HepG2 (cell line): ENCODE measurements around the gene BLOC1S1. TPM values are rescaled to one million over a fixed set of nuclear protein-coding genes. Genes with fewer than 3 reads are reported as not detected.
A peak's percentile ranks its signal among the peaks of the same experiment; 100 is the strongest.

ENCODE experiments used
- BCLAF1 ChIP-seq: fragments of 450-650 bp; IDR thresholded peaks from 2 replicates; pipeline ENCODE4 v1.6.1; 2017; ENCODE audit warnings: mild to moderate bottlenecking
- CREM ChIP-seq, 2 experiments: sonication (generic) in 1 of 2; formaldehyde crosslinking in 1 of 2; IDR thresholded peaks; 2 replicates each; pipeline versions ENCODE4 v1.4.0 to v1.6.1; 2016 to 2020; ENCODE audit warnings: antibody characterized with exemption in 1 of 2, mild to moderate bottlenecking in 1 of 2, missing genetic modification reagents in 1 of 2
- E2F1 ChIP-seq: sonication (generic); formaldehyde crosslinking; IDR thresholded peaks from 2 replicates; pipeline ENCODE4 v1.5.0; 2020; ENCODE audit warnings: missing genetic modification reagents
- ERF ChIP-seq: IDR thresholded peaks from 2 replicates; pipeline ENCODE4 v1.6.1; 2018; ENCODE audit warnings: missing biosample characterization, missing genetic modification reagents
- FOSL2 ChIP-seq: sonication (generic); formaldehyde crosslinking; IDR thresholded peaks from 2 replicates; pipeline ENCODE4 v1.4.0; 2020; ENCODE audit warnings: missing genetic modification reagents
- HOXA7 ChIP-seq: sonication (generic); formaldehyde crosslinking; IDR thresholded peaks from 2 replicates; pipeline ENCODE4 v1.8.1; 2022; ENCODE audit warnings: mild to moderate bottlenecking, missing genetic modification reagents, moderate library complexity
- JUND ChIP-seq: sonication (generic); formaldehyde crosslinking; IDR thresholded peaks from 2 replicates; pipeline ENCODE4 v1.8.0; 2022; ENCODE audit warnings: mild to moderate bottlenecking, missing genetic modification reagents
- KMT2B ChIP-seq: IDR thresholded peaks from 2 replicates; pipeline ENCODE4 v1.6.1; 2016; ENCODE audit warnings: missing genetic modification reagents, missing compliant biosample characterization
- LRRFIP1 ChIP-seq: sonication (generic); formaldehyde crosslinking; conservative IDR thresholded peaks from 2 replicates; pipeline ENCODE4 v1.4.0; 2020; ENCODE audit warnings: missing genetic modification reagents
- RARG ChIP-seq: sonication (generic); formaldehyde crosslinking; IDR thresholded peaks from 2 replicates; pipeline ENCODE4 v1.4.0; 2020; ENCODE audit warnings: low read depth, mild to moderate bottlenecking, missing genetic modification reagents
- RXRA ChIP-seq: sonication (generic); formaldehyde crosslinking; IDR thresholded peaks from 2 replicates; pipeline ENCODE4 v1.5.1; 2020; ENCODE audit warnings: missing genetic modification reagents
- SMARCC2 ChIP-seq: fragments of 450-650 bp; IDR thresholded peaks from 2 replicates; pipeline ENCODE4 v1.6.1; 2017; ENCODE audit warnings: antibody characterized with exemption, mild to moderate bottlenecking
- SUZ12 ChIP-seq: fragments of 150-350 bp; IDR thresholded peaks from 2 replicates; pipeline ENCODE4 v1.6.1; 2014; ENCODE audit warnings: low read depth, low read length
- THAP8 ChIP-seq: sonication (generic); formaldehyde crosslinking; IDR thresholded peaks from 2 replicates; pipeline ENCODE4 v1.5.1; 2020; ENCODE audit warnings: missing genetic modification reagents, mild to moderate bottlenecking, borderline replicate concordance
- WIZ ChIP-seq: sonication (generic); formaldehyde crosslinking; IDR thresholded peaks from 2 replicates; pipeline ENCODE4 v1.5.1; 2020; ENCODE audit warnings: mild to moderate bottlenecking, missing genetic modification reagents
- ZC3H13 ChIP-seq: sonication (generic); formaldehyde crosslinking; IDR thresholded peaks from 2 replicates; pipeline ENCODE4 v1.8.1; 2023; ENCODE audit warnings: mild to moderate bottlenecking, missing genetic modification reagents, moderate library complexity
- ZNF101 ChIP-seq: sonication (generic); formaldehyde crosslinking; IDR thresholded peaks from 2 replicates; pipeline ENCODE4 v1.4.0; 2020; ENCODE audit warnings: mild to moderate bottlenecking, low read depth, missing genetic modification reagents, borderline replicate concordance
- ZNF143 ChIP-seq: sonication (generic); formaldehyde crosslinking; IDR thresholded peaks from 2 replicates; pipeline ENCODE4 v1.4.0; 2020; ENCODE audit warnings: missing genetic modification reagents
- ZNF513 ChIP-seq: sonication (generic); formaldehyde crosslinking; conservative IDR thresholded peaks from 2 replicates; pipeline ENCODE4 v1.5.0; 2020; ENCODE audit warnings: missing genetic modification reagents
- ZNF777 ChIP-seq: sonication (generic); formaldehyde crosslinking; IDR thresholded peaks from 2 replicates; pipeline ENCODE4 v1.4.0; 2020; ENCODE audit warnings: missing genetic modification reagents
- polyA plus RNA-seq, 8 experiments: library from polyadenylated mRNA; depleted of rRNA in 3 of 8; stranded (reverse) in 7 of 8; unstranded in 1 of 8; fragments of >200 nt; fragmentation: Illumina TruSeq in 4 of 8; extraction: Trizol in 4 of 8; gene quantifications; 2 replicates each; pipeline versions ENCODE4 v1.2.1 to v1.2.3, GENCODE V29; 2011 to 2016; ENCODE audit warnings: low read depth in 4 of 8, missing spikeins in 1 of 8, mixed read lengths in 1 of 8; ENCODE audit not compliant: insufficient read depth in 1 of 8
- total RNA-seq, 5 experiments: library from RNA; depleted of rRNA; stranded (reverse); fragments of >200 nt; fragmentation: Illumina TruSeq; extraction: Trizol; gene quantifications; 2 replicates each; pipeline ENCODE4 v1.2.3, GENCODE V29; 2016; ENCODE audit warnings: low read depth in 1 of 5

The BLOC1S1 gene
- total and polyA plus RNA-seq, 2 of the 13 experiments (the other 11 are each of a cell fraction or from before 2014, with no cell fraction given): 55.1 to 95.3 TPM

- TF ChIP-seq ZNF513 (CRISPR knock-in tag): no peak
- no peak for TF ChIP-seq ZNF777 (CRISPR knock-in tag)
- TF ChIP-seq THAP8 (CRISPR knock-in tag): no peak
- TF ChIP-seq RARG: no peak
- no peak for TF ChIP-seq BCLAF1
- peak; percentile 52 for TF ChIP-seq FOSL2
- TF ChIP-seq SUZ12: no peak
- no peak for TF ChIP-seq E2F1
- TF ChIP-seq JUND (CRISPR knock-in tag): no peak
- TF ChIP-seq RXRA (CRISPR knock-in tag): 0 out of 2 replicates have a peak, but pooled peaks have one; percentile 46
- peak; percentile 81; the same call in 1 of the 2 replicates for TF ChIP-seq WIZ (CRISPR knock-in tag)
- TF ChIP-seq ZC3H13 (CRISPR knock-in tag): no peak
- TF ChIP-seq ERF: peak; percentile 66; the same call in 1 of the 2 replicates
- TF ChIP-seq SMARCC2: no peak
- TF ChIP-seq KMT2B (CRISPR knock-in tag): peak; percentile 37; the same call in 1 of the 2 replicates
- TF ChIP-seq ZNF143 (CRISPR knock-in tag): peak; percentile 58; the same call in 1 of the 2 replicates
- TF ChIP-seq HOXA7 (CRISPR knock-in tag): no peak
- TF ChIP-seq CREM (IDR thresholded peaks at IDR 0.05): no peak
- TF ChIP-seq CREM (CRISPR knock-in tag; IDR thresholded peaks at IDR 0.05): no peak
- no peak for TF ChIP-seq LRRFIP1 (CRISPR knock-in tag)
- no peak for TF ChIP-seq ZNF101
These were observed 34.4 kb upstream of the BLOC1S1 start (continued) for GRCh38 chr12:55681142-55682077.
